ENCODE measurements around the gene UBASH3A. TPM values are rescaled to one million over a fixed set of nuclear protein-coding genes. Genes with fewer than 3 reads are reported as not detected.
A peak's percentile ranks its signal among the peaks of the same experiment; 100 is the strongest.
"Not testable (repeated sequence)": the region's sequence is repeated elsewhere in the genome, so short reads cannot be mapped to it uniquely, and the experiment has no call there.

UBASH3A gene
- total RNA-seq, 1 donor from 2014 or later: 65.7 TPM

GRCh38 chr21:42400525-42400924 is 3.2 kb upstream of the UBASH3A start:
- H3K4me1 Mint-ChIP-seq: peaks cover 48% of the 10 kb centered on the region
- peaks cover 39% of the 10 kb centered on the region for H3K36me3 Mint-ChIP-seq (ENCODE audit: low read depth)
- intact Hi-C loops (cut with micrococcal nuclease): loop anchor here (1.0 to 2.0 kb wide), 5 partner anchors 14 to 398 kb away; no protein-coding TSS in a partner anchor
- peak overlapping the region; percentile 63 for H3K4me3 Mint-ChIP-seq
- H3K27me3 Mint-ChIP-seq: no peaks in the 10 kb centered on the region
- H3K27ac Mint-ChIP-seq: peak overlapping the region; percentile 74
- DNase-seq: peak; percentile 76
- peaks cover 6% of the 10 kb centered on the region for H3K9me3 Mint-ChIP-seq

- H3K27ac Mint-ChIP-seq: peak overlapping the region; percentile 89
- intact Hi-C loops (cut with micrococcal nuclease): loop anchor here (1.0 to 2.0 kb wide), 5 partner anchors 8 to 398 kb away; no protein-coding TSS in a partner anchor
- peak overlapping the region; percentile 66 for H3K4me3 Mint-ChIP-seq
- H3K27me3 Mint-ChIP-seq: no peaks in the 10 kb centered on the region
- DNase-seq: no peak
- peaks cover 6% of the 10 kb centered on the region for H3K9me3 Mint-ChIP-seq
- peaks cover 42% of the 10 kb centered on the region for H3K36me3 Mint-ChIP-seq (ENCODE audit: low read depth)
- peaks cover 46% of the 10 kb centered on the region for H3K4me1 Mint-ChIP-seq
These were observed 2.5 kb upstream of the UBASH3A start for GRCh38 chr21:42401154-42401553.

GRCh38 chr21:42401820-42402251 is 1.9 kb upstream of the UBASH3A start:
- DNase-seq: no peak
- Mint-ChIP-seq H3K27ac (peak overlapping the region; percentile 89), H3K36me3 (ENCODE audit: low read depth) (peaks cover 48% of the 10 kb centered on the region), H3K4me1 (peaks cover 51% of the 10 kb centered on the region), H3K4me3 (peak overlapping the region; percentile 66), H3K27me3 (no peaks in the 10 kb centered on the region), H3K9me3 (peaks cover 6% of the 10 kb centered on the region)
- intact Hi-C loops (cut with micrococcal nuclease): loop anchor here (1.0 to 2.0 kb wide), 5 partner anchors 9 to 399 kb away; no protein-coding TSS in a partner anchor

- H3K27me3 Mint-ChIP-seq: no peaks in the 10 kb centered on the region
- peaks cover 49% of the 10 kb centered on the region for H3K4me1 Mint-ChIP-seq
- peak overlapping the region; percentile 88 for H3K27ac Mint-ChIP-seq
- peaks cover 50% of the 10 kb centered on the region for H3K36me3 Mint-ChIP-seq (ENCODE audit: low read depth)
- H3K9me3 Mint-ChIP-seq: peaks cover 6% of the 10 kb centered on the region
- peak; percentile 79 for DNase-seq
- intact Hi-C loops (cut with micrococcal nuclease): loop anchor here (2.0 kb wide), 1 partner anchor 14 kb away; no protein-coding TSS in a partner anchor
- H3K4me3 Mint-ChIP-seq: peak overlapping the region; percentile 93
These were observed 837 bp downstream of the UBASH3A start for GRCh38 chr21:42404539-42404938.

GRCh38 chr21:42405064-42406013 is 1.6 kb downstream of the UBASH3A start:
- Mint-ChIP-seq H3K27ac (peak overlapping the region; percentile 88), H3K9me3 (peaks cover 6% of the 10 kb centered on the region), H3K36me3 (ENCODE audit: low read depth) (peaks cover 50% of the 10 kb centered on the region), H3K4me3 (peak overlapping the region; percentile 93), H3K4me1 (peaks cover 52% of the 10 kb centered on the region), H3K27me3 (no peaks in the 10 kb centered on the region)
- intact Hi-C loops (cut with micrococcal nuclease): loop anchor here (1.0 to 5.0 kb wide), 6 partner anchors 10 to 169 kb away; no protein-coding TSS in a partner anchor
- DNase-seq: no peak

- Mint-ChIP-seq H3K4me3 (peak overlapping the region; percentile 93), H3K27me3 (no peaks in the 10 kb centered on the region), H3K36me3 (ENCODE audit: low read depth) (peaks cover 50% of the 10 kb centered on the region), H3K27ac (peak overlapping the region; percentile 88), H3K4me1 (peaks cover 49% of the 10 kb centered on the region), H3K9me3 (peaks cover 6% of the 10 kb centered on the region)
- intact Hi-C loops (cut with micrococcal nuclease): loop anchor here (1.0 to 5.0 kb wide), 4 partner anchors 9 to 34 kb away; no protein-coding TSS in a partner anchor
- DNase-seq: peak; percentile 91
These were observed 2.5 kb downstream of the UBASH3A start for GRCh38 chr21:42406201-42406621.

GRCh38 chr21:42406866-42407265 is 3.2 kb downstream of the UBASH3A start:
- Mint-ChIP-seq H3K27ac (peak overlapping the region; percentile 88), H3K4me3 (peak overlapping the region; percentile 93), H3K9me3 (no peaks in the 10 kb centered on the region), H3K4me1 (peaks cover 43% of the 10 kb centered on the region), H3K27me3 (no peaks in the 10 kb centered on the region), H3K36me3 (ENCODE audit: low read depth) (peaks cover 44% of the 10 kb centered on the region)
- intact Hi-C loops (cut with micrococcal nuclease): loop anchor here (1.0 to 5.0 kb wide), 4 partner anchors 8 to 35 kb away; no protein-coding TSS in a partner anchor
- no peak for DNase-seq

GRCh38 chr21:42407476-42407875 is 3.8 kb downstream of the UBASH3A start:
- H3K36me3 Mint-ChIP-seq (ENCODE audit: low read depth): peaks cover 47% of the 10 kb centered on the region
- DNase-seq: no peak
- intact Hi-C loops (cut with micrococcal nuclease): loop anchor here (2.0 to 5.0 kb wide), 2 partner anchors 13 to 35 kb away; no protein-coding TSS in a partner anchor

GRCh38 chr21:42408718-42409117 is 5.0 kb downstream of the UBASH3A start:
- peaks cover 39% of the 10 kb centered on the region for H3K4me1 Mint-ChIP-seq
- intact Hi-C loops (cut with micrococcal nuclease): loop anchor here (5.0 kb wide), 1 partner anchor 36 kb away; no protein-coding TSS in a partner anchor
- peaks cover 54% of the 10 kb centered on the region for H3K36me3 Mint-ChIP-seq (ENCODE audit: low read depth)
- H3K27me3 Mint-ChIP-seq, H3K27ac Mint-ChIP-seq, DNase-seq, H3K4me3 Mint-ChIP-seq, H3K9me3 Mint-ChIP-seq: not testable (repeated sequence)

More at GRCh38 chr21:42407476-42407875, 3.8 kb downstream of the UBASH3A start:
- H3K4me1 Mint-ChIP-seq: peaks cover 40% of the 10 kb centered on the region
- peak overlapping the region; percentile 93 for H3K4me3 Mint-ChIP-seq
- H3K27me3 Mint-ChIP-seq: no peaks in the 10 kb centered on the region
- no peaks in the 10 kb centered on the region for H3K9me3 Mint-ChIP-seq
- H3K27ac Mint-ChIP-seq: peak overlapping the region; percentile 88

GRCh38 chr21:42409366-42409765 is 5.7 kb downstream of the UBASH3A start:
- Mint-ChIP-seq H3K27me3 (no peaks in the 10 kb centered on the region), H3K9me3 (no peaks in the 10 kb centered on the region), H3K36me3 (ENCODE audit: low read depth) (peaks cover 58% of the 10 kb centered on the region), H3K4me3 (peak overlapping the region; percentile 47), H3K27ac (peak overlapping the region; percentile 76), H3K4me1 (peaks cover 45% of the 10 kb centered on the region)
- intact Hi-C loops (cut with micrococcal nuclease): loop anchor here (5.0 kb wide), 1 partner anchor 37 kb away; no protein-coding TSS in a partner anchor
- no peak for DNase-seq

- Mint-ChIP-seq H3K27ac (no peak overlapping the region), H3K36me3 (ENCODE audit: low read depth) (peaks cover 58% of the 10 kb centered on the region), H3K4me3 (no peak overlapping the region), H3K4me1 (peaks cover 61% of the 10 kb centered on the region), H3K27me3 (no peaks in the 10 kb centered on the region), H3K9me3 (no peaks in the 10 kb centered on the region)
- intact Hi-C loops (cut with micrococcal nuclease): no loop called here
- no peak for DNase-seq
These were observed 7.6 kb downstream of the UBASH3A start for GRCh38 chr21:42411197-42411869.

GRCh38 chr21:42411891-42412635 is 8.4 kb downstream of the UBASH3A start:
- peaks cover 60% of the 10 kb centered on the region for H3K4me1 Mint-ChIP-seq
- H3K36me3 Mint-ChIP-seq (ENCODE audit: low read depth): peaks cover 58% of the 10 kb centered on the region

GRCh38 chr21:42412636-42412933 is 8.9 kb downstream of the UBASH3A start:
- DNase-seq: no peak
- Mint-ChIP-seq H3K27me3 (no peaks in the 10 kb centered on the region), H3K27ac (no peak overlapping the region), H3K4me3 (no peak overlapping the region), H3K36me3 (ENCODE audit: low read depth) (peaks cover 57% of the 10 kb centered on the region), H3K4me1 (peaks cover 59% of the 10 kb centered on the region), H3K9me3 (peaks cover 2% of the 10 kb centered on the region)
- intact Hi-C loops (cut with micrococcal nuclease): no loop called here

More at GRCh38 chr21:42411891-42412635, 8.4 kb downstream of the UBASH3A start:
- H3K9me3 Mint-ChIP-seq: no peaks in the 10 kb centered on the region
- intact Hi-C loops (cut with micrococcal nuclease): no loop called here
- no peaks in the 10 kb centered on the region for H3K27me3 Mint-ChIP-seq
- DNase-seq: no peak
- no peak overlapping the region for H3K4me3 Mint-ChIP-seq
- no peak overlapping the region for H3K27ac Mint-ChIP-seq

All from activated CD4-positive, alpha-beta T cell treated with anti-CD3 and anti-CD28 coated beads, Interleukin-2, amount 10 ng/mL, durations not matched to agents 24 days and 14 days (primary cell).